Measurements from ENCODE around the gene TCF7L2. TPM values are rescaled to one million over a fixed set of nuclear protein-coding genes. Genes with fewer than 3 reads are reported as not detected.

Gene TCF7L2
- total and polyA plus RNA-seq, 9 of the 15 experiments (the other 6 are each of a cell fraction or from before 2014, with no cell fraction given): 0.32 to 2.8 (median 0.92) TPM

- H3K4me2 ChIP-seq (ENCODE audit: insufficient read depth, low read length): no peak overlapping the region
- no peaks in the 10 kb centered on the region for H3K79me2 ChIP-seq (ENCODE audit: control insufficient read depth, insufficient read depth, low read length)
- in situ Hi-C loops (cut with MboI): no loop called here
- no peaks in the 10 kb centered on the region for H3K9me1 ChIP-seq (ENCODE audit: control insufficient read depth, insufficient read depth, low read length)
- no peak overlapping the region for H3K9ac ChIP-seq (ENCODE audit: insufficient read depth in 1 of 2, low read depth in 2 of 2, low read length in 2 of 2)
- WGBS (ENCODE audit: insufficient coverage, low coverage, missing lambda C conversion rate): 21% methylated on average over 4 of the region's 5 CpGs
- H3K36me3 ChIP-seq (ENCODE audit: control insufficient read depth, insufficient read depth, low read length): no peaks in the 10 kb centered on the region
- no peak overlapping the region for H3K4me3 ChIP-seq
- no TSS peak for BruUV-seq (replicated peaks)
- H2AFZ ChIP-seq (ENCODE audit: low read depth, low read length): no peak overlapping the region
- DNase-seq (ENCODE audit: extremely low read depth in 1 of 4, low spot score in 3 of 4): no peak
- peaks cover 0 to 13% of the 10 kb centered on the region in 2 experiments; a peak in 3 of 5 replicates for H3K4me1 ChIP-seq (replicated peaks in 1 of 2; ENCODE audit: control insufficient read depth in 2 of 2, insufficient read depth in 2 of 2, low read length in 2 of 2)
- CTCF ChIA-PET (ENCODE audit: low intra/inter-chr PET ratio): no interaction called here
- no peak for FAIRE-seq
- no peak for ATAC-seq
- POLR2A ChIA-PET: interaction anchor here (0.8 kb wide), 1 partner anchor 446 kb away, joined by 3 read pairs; no protein-coding TSS in a partner anchor
- intact Hi-C loops (cut with micrococcal nuclease): no loop called here
- H3K27ac ChIP-seq (ENCODE audit: extremely low read depth, low read depth, low read length): no peak overlapping the region
- no peaks in the 10 kb centered on the region for H3K9me3 ChIP-seq (replicated peaks; ENCODE audit: control insufficient read depth, insufficient read depth, low read depth, low read length)
- H4K20me1 ChIP-seq (replicated peaks; ENCODE audit: control insufficient read depth, insufficient read depth, low read length): peaks cover 3% of the 10 kb centered on the region; the same call in 1 of the 2 replicates
- TF ChIP-seq RERE (CRISPR knock-in tag; IDR thresholded peaks at IDR 0.05; ENCODE audit: borderline replicate concordance): no peak
- TF ChIP-seq, protein P1, sequence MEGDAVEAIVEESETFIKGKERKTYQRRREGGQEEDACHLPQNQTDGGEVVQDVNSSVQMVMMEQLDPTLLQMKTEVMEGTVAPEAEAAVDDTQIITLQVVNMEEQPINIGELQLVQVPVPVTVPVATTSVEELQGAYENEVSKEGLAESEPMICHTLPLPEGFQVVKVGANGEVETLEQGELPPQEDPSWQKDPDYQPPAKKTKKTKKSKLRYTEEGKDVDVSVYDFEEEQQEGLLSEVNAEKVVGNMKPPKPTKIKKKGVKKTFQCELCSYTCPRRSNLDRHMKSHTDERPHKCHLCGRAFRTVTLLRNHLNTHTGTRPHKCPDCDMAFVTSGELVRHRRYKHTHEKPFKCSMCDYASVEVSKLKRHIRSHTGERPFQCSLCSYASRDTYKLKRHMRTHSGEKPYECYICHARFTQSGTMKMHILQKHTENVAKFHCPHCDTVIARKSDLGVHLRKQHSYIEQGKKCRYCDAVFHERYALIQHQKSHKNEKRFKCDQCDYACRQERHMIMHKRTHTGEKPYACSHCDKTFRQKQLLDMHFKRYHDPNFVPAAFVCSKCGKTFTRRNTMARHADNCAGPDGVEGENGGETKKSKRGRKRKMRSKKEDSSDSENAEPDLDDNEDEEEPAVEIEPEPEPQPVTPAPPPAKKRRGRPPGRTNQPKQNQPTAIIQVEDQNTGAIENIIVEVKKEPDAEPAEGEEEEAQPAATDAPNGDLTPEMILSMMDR (IDR thresholded peaks at IDR 0.05 in 2 of 3, conservative IDR thresholded peaks at IDR 0.05 in 1 of 3; ENCODE audit: insufficient read depth in 2 of 3, low read depth in 1 of 3, low read length in 3 of 3): no peak
- TF ChIP-seq RBM17 (IDR thresholded peaks at IDR 0.05; ENCODE audit: borderline replicate concordance, low read depth, low read length): no peak
- no peak for TF ChIP-seq MXI1 (IDR thresholded peaks at IDR 0.05; ENCODE audit: low read depth, low read length)
- TF ChIP-seq CHAMP1 (IDR thresholded peaks at IDR 0.05): no peak
- TF ChIP-seq NEUROD1 (IDR thresholded peaks at IDR 0.05; ENCODE audit: borderline replicate concordance, low read depth, low read length, partially characterized antibody): no peak
- no peak for TF ChIP-seq CREB1 (IDR thresholded peaks at IDR 0.05)
- TF ChIP-seq CREB1 (CRISPR knock-in tag; IDR thresholded peaks at IDR 0.05): no peak
- no peak for TF ChIP-seq HMG20A (CRISPR knock-in tag; conservative IDR thresholded peaks at IDR 0.05)
- H3K27me3 ChIP-seq (ENCODE audit: control insufficient read depth in 2 of 2, insufficient read depth in 2 of 2, low read length in 2 of 2): peaks cover 2 to 20% of the 10 kb centered on the region in 2 experiments; a peak in 2 of 5 replicates
These were observed 54.1 kb downstream of the TCF7L2 start for GRCh38 chr10:113004069-113004618.
